Measurements from ENCODE around the gene ABI2. TPM values are rescaled to one million over a fixed set of nuclear protein-coding genes. Genes with fewer than 3 reads are reported as not detected.
"Not testable (repeated sequence)": the region's sequence is repeated elsewhere in the genome, so short reads cannot be mapped to it uniquely, and the experiment has no call there.

ABI2 gene
- total and polyA plus RNA-seq, 4 donors = 69.0 to 139 (median 106) TPM

DNA sequence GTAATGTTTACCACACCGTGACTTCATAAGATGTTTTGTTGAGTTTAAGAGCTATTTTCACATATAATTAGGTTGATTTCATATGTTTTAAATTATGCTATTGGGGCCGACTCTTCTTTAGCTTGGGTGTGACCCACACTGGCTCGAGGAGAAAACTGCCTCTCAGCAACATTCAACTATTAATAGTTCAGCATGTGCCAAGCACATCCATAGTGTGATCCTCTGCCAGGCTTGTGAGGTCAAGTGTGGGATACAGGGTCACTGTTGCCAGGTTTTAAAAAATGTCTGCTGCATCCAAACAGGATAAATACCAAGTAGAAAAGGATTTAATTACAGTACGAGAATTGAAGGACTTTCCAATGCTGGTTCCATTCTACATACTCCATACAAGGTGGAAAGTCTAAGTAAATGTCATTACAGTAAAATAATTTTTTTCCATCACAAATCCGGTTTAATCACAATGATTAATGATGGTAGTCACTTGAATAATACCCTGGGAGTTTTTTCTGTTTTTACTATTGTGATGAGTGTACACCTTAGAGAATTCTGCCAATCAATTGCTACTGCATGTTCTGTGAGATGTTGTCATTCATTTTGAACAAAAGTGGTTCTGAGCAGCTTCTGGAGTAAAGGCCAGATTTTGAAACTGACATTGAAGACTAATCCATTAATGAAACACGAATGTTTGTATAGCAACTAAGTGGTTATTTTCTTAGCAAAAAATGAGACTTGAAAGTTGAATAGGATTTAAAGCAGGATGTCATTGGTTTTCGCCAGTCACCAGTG lies 84.5 kb downstream of the ABI2 start:
- DNase-seq (ENCODE audit: low read depth in 4 of 6, low spot score in 6 of 6) = no peak
- no peaks in the 10 kb centered on the region for H3K27me3 ChIP-seq (ENCODE audit: control insufficient read depth, insufficient read depth, low read length)
- no peak overlapping the region for H3K27ac ChIP-seq (ENCODE audit: low read depth, low read length)
- H3K9me3 ChIP-seq (ENCODE audit: control insufficient read depth, insufficient read depth, low read length) = no peaks in the 10 kb centered on the region
- H3K4me1 ChIP-seq (ENCODE audit: control insufficient read depth, insufficient read depth, low read length) = no peaks in the 10 kb centered on the region
- WGBS (ENCODE audit: insufficient coverage) = no CpG with 5 or more reads among the region's 7 CpGs
- H3K4me3 ChIP-seq (ENCODE audit: low read depth, low read length) = no peak overlapping the region
- H3K36me3 ChIP-seq (ENCODE audit: control insufficient read depth, insufficient read depth, low read length) = peaks cover 19% of the 10 kb centered on the region

DNA sequence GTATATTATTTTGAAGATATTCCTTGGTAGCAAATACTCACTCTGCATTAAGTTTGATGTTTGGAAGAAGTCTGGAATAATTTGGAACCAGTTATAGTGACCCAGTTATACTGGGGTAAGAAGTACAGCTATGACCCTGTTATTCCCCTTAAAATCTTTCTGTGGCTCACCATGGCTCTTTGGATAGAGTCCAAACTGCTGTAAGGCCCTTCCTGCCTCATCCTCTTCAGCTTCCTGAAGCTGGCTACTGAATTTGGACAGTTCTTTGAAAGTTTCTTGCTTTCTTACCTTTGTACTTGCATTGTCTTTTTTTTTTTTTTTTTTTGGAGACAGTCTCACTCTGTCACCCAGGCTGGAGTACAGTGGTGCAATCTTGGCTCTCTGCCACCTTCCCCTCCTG lies 85.6 kb downstream of the ABI2 start:
- Histone ChIP-seq H3K4me3 (ENCODE audit: low read depth, low read length) (no peak overlapping the region), H3K9me3 (ENCODE audit: control insufficient read depth, insufficient read depth, low read length) (no peaks in the 10 kb centered on the region), H3K27me3 (ENCODE audit: control insufficient read depth, insufficient read depth, low read length) (no peaks in the 10 kb centered on the region), H3K36me3 (ENCODE audit: control insufficient read depth, insufficient read depth, low read length) (peaks cover 21% of the 10 kb centered on the region), H3K4me1 (ENCODE audit: control insufficient read depth, insufficient read depth, low read length) (no peaks in the 10 kb centered on the region), H3K27ac (ENCODE audit: low read depth, low read length) (no peak overlapping the region)
- no peak for DNase-seq (ENCODE audit: low read depth in 4 of 6, low spot score in 6 of 6)

DNA sequence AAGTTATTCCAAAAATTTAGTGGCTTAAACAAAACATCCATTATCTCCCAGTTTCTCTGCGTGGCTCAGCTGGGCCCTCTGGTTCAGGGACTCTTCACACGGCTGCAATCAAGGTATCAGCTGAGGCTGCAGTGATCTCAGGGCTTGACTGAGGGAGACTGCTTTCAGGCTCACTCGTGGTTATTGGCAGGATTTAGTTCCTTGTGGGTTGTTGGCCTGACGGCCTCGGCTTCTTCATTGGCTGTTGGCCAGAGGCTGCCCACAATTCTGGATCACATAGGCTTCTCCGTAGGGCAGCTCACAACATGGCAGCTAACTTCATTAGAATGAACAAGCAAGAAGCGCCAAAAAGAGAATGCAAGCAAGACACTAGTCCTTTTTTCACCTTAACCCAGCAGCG lies 90.1 kb downstream of the ABI2 start:
- DNase-seq (ENCODE audit: low read depth in 4 of 6, low spot score in 6 of 6) = no peak
- 67% methylated on average over 5 of the region's 8 CpGs for WGBS (ENCODE audit: insufficient coverage)
- Histone ChIP-seq H3K27ac (ENCODE audit: low read depth, low read length) (no peak overlapping the region), H3K4me1 (ENCODE audit: control insufficient read depth, insufficient read depth, low read length) (no peaks in the 10 kb centered on the region), H3K4me3 (ENCODE audit: low read depth, low read length) (no peak overlapping the region), H3K9me3 (ENCODE audit: control insufficient read depth, insufficient read depth, low read length) (no peaks in the 10 kb centered on the region), H3K36me3 (ENCODE audit: control insufficient read depth, insufficient read depth, low read length) (peaks cover 44% of the 10 kb centered on the region), H3K27me3 (ENCODE audit: control insufficient read depth, insufficient read depth, low read length) (no peaks in the 10 kb centered on the region)

DNA sequence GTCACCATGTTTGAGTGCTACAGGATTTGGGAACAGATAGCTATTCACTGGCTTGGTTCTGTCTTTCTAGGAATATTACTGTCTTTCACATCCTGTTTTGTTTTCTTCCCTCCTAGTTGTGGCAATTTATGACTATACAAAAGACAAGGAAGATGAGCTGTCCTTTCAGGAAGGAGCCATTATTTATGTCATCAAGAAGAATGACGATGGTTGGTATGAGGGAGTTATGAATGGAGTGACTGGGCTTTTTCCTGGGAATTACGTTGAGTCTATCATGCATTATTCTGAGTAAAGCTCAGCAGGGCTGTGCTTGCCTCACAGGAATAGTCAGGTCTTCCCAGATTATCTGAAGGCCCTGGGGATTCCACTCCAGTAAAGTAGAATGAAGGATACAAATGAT lies 98.9 kb downstream of the ABI2 start:
- Histone ChIP-seq H3K4me3 (ENCODE audit: low read depth, low read length) (no peak overlapping the region), H3K27me3 (ENCODE audit: control insufficient read depth, insufficient read depth, low read length) (no peaks in the 10 kb centered on the region), H3K9me3 (ENCODE audit: control insufficient read depth, insufficient read depth, low read length) (no peaks in the 10 kb centered on the region), H3K4me1 (ENCODE audit: control insufficient read depth, insufficient read depth, low read length) (no peaks in the 10 kb centered on the region), H3K27ac (ENCODE audit: low read depth, low read length) (no peak overlapping the region), H3K36me3 (ENCODE audit: control insufficient read depth, insufficient read depth, low read length) (peaks cover 9% of the 10 kb centered on the region)
- WGBS (ENCODE audit: insufficient coverage) = 78% methylated on average over 1 of the region's 2 CpGs
- no peak for DNase-seq (ENCODE audit: low read depth in 4 of 6, low spot score in 6 of 6)

DNA sequence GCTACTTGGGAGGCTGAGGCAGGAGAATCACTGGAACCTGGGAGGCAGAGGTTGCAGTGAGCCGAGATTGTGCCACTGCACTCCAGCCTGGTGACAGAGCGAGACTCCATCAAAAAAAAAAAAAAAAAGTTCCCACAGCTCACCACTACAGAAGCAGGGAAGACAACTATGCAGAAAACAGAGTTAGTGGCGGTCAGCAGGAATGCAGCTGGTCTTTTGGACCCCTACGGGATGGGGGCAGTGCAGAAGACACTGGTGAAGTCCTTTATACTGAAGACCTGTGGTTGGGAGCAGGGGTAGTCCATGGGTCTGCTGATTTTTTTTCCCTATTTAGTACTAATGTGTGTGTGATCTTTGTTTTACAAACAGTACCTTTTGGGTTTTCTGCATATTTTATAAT lies 101.4 kb downstream of the ABI2 start:
- H3K9me3 ChIP-seq (ENCODE audit: control insufficient read depth, insufficient read depth, low read length); H3K27ac ChIP-seq (ENCODE audit: low read depth, low read length); H3K4me3 ChIP-seq (ENCODE audit: low read depth, low read length); DNase-seq (ENCODE audit: low read depth in 4 of 6, low spot score in 6 of 6); H3K36me3 ChIP-seq (ENCODE audit: control insufficient read depth, insufficient read depth, low read length); H3K27me3 ChIP-seq (ENCODE audit: control insufficient read depth, insufficient read depth, low read length); H3K4me1 ChIP-seq (ENCODE audit: control insufficient read depth, insufficient read depth, low read length): not testable (repeated sequence)
- WGBS (ENCODE audit: insufficient coverage) = 100% methylated on average over 1 of the region's 4 CpGs

DNA sequence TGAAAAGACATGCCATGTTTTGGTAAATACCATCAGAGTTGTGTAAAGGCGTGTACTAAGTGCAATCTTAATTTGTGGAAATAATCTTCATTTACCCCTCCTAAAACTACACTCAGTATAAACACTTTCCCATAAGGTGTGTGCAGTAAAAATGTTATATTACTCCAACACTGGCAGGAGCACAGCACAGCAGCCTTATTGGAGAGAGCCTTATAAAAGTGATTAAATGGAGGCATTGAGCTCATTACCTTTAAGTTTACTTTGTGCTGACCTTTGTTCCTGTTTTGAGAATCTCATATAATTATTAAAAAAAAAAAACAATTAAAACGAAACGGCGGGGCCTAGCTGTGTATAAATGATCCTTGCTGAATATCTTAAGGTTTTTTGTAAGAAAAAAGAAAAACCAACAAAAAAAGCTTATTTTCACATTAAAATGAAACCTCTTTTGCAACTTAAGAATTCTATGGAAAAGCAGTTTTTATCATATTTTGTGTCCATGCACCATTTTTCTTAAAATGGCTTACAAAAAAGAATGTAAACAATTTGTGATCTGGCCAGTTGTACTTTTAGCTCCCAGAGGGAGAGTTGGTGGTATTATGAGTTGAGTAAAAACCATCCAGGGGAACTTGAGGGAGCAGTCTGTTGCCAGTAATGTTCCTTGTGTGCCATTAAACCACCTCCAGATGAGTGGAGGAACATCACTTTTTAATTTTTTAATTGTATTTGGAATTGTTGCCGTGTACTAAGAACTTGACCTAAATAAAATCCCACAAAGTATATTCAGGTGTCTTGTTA lies 103.4 kb downstream of the ABI2 start:
- Histone ChIP-seq H3K36me3 (ENCODE audit: control insufficient read depth, insufficient read depth, low read length) (peaks cover 3% of the 10 kb centered on the region), H3K9me3 (ENCODE audit: control insufficient read depth, insufficient read depth, low read length) (no peaks in the 10 kb centered on the region), H3K27me3 (ENCODE audit: control insufficient read depth, insufficient read depth, low read length) (no peaks in the 10 kb centered on the region), H3K27ac (ENCODE audit: low read depth, low read length) (no peak overlapping the region), H3K4me1 (ENCODE audit: control insufficient read depth, insufficient read depth, low read length) (no peaks in the 10 kb centered on the region), H3K4me3 (ENCODE audit: low read depth, low read length) (no peak overlapping the region)
- peak in 1 of 6 donors; percentile 25 for DNase-seq (ENCODE audit: low read depth in 4 of 6, low spot score in 6 of 6)
- no CpG with 5 or more reads among the region's 5 CpGs for WGBS (ENCODE audit: insufficient coverage)

DNA sequence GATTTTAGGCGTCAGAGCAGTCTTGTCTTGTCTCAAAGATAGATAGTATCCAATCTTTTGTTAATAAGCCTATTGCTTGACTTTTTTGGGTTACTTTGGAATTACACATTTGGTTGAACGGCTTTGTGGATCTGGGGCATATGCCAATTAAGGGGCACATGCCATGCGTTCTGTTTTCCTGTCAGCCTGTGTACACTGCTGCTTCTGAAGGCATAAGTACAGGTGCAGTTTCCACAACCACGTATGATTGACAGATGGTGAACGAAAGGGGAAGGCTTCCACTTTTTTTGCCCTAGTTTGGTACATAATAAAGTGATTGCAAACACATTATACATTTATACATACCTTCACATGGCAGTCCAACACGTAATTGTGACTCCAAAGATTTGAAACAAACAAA lies 104.6 kb downstream of the ABI2 start:
- no peaks in the 10 kb centered on the region for H3K27me3 ChIP-seq (ENCODE audit: control insufficient read depth, insufficient read depth, low read length)
- peaks cover 3% of the 10 kb centered on the region for H3K36me3 ChIP-seq (ENCODE audit: control insufficient read depth, insufficient read depth, low read length)
- no peak overlapping the region for H3K4me3 ChIP-seq (ENCODE audit: low read depth, low read length)
- no peak for DNase-seq (ENCODE audit: low read depth in 4 of 6, low spot score in 6 of 6)
- H3K4me1 ChIP-seq (ENCODE audit: control insufficient read depth, insufficient read depth, low read length) = no peaks in the 10 kb centered on the region
- H3K9me3 ChIP-seq (ENCODE audit: control insufficient read depth, insufficient read depth, low read length) = no peaks in the 10 kb centered on the region
- no peak overlapping the region for H3K27ac ChIP-seq (ENCODE audit: low read depth, low read length)
- 76% methylated on average over 3 of the region's 6 CpGs for WGBS (ENCODE audit: insufficient coverage)

DNA sequence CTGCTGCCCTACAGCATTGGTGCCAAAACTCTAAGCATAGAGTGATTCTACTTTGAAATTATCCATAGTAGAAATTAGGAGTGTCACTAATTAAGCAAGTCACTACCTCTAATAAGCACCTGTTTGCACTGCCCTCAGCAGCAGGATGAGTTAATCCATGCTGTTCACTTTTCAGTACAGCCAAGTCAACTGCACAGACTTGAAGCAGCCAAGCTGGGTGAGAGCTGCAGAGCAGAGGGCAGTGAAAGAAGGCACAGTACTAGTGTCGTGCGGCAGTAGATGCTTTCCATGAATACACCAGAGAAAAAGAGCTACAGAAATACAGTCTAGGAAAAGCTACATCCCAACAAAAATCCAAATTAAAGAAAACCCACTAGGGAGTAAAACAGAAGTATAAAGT lies 108.3 kb downstream of the ABI2 start:
- DNase-seq (ENCODE audit: low read depth in 4 of 6, low spot score in 6 of 6) = no peak
- Histone ChIP-seq H3K27ac (ENCODE audit: low read depth, low read length) (no peak overlapping the region), H3K36me3 (ENCODE audit: control insufficient read depth, insufficient read depth, low read length) (peaks cover 19% of the 10 kb centered on the region)

DNA sequence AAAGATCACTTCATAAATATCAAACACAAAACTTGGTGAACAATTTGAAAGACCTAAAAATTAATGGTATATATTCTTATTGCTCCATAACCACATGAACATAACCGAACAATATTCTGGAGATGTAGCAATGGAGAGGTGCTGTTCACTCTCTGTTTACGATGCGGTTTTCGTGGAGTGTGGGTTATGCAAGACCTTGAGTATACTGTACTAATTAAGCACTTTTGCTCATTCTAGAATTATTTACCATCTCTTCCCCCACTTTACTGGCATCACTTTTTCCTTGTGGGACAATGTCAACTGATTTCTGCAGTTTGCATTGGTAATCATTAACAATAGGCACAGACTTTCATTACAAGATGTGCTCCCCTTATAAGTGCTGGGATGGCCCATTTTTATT lies 109.3 kb downstream of the ABI2 start:
- H3K9me3 ChIP-seq (ENCODE audit: control insufficient read depth, insufficient read depth, low read length) = no peaks in the 10 kb centered on the region
- H3K36me3 ChIP-seq (ENCODE audit: control insufficient read depth, insufficient read depth, low read length) = peaks cover 21% of the 10 kb centered on the region
- H3K4me3 ChIP-seq (ENCODE audit: low read depth, low read length) = no peak overlapping the region
- DNase-seq (ENCODE audit: low read depth in 4 of 6, low spot score in 6 of 6) = no peak
- no peaks in the 10 kb centered on the region for H3K27me3 ChIP-seq (ENCODE audit: control insufficient read depth, insufficient read depth, low read length)
- H3K4me1 ChIP-seq (ENCODE audit: control insufficient read depth, insufficient read depth, low read length) = peaks cover 7% of the 10 kb centered on the region
- WGBS (ENCODE audit: insufficient coverage) = no CpG with 5 or more reads among the region's 4 CpGs
- H3K27ac ChIP-seq (ENCODE audit: low read depth, low read length) = no peak overlapping the region

More for the DNA sequence above, 108.3 kb downstream of the ABI2 start:
- no CpG with 5 or more reads among the region's 2 CpGs for WGBS (ENCODE audit: insufficient coverage)
- Histone ChIP-seq H3K9me3 (ENCODE audit: control insufficient read depth, insufficient read depth, low read length) (no peaks in the 10 kb centered on the region), H3K27me3 (ENCODE audit: control insufficient read depth, insufficient read depth, low read length) (no peaks in the 10 kb centered on the region), H3K4me3 (ENCODE audit: low read depth, low read length) (no peak overlapping the region), H3K4me1 (ENCODE audit: control insufficient read depth, insufficient read depth, low read length) (peaks cover 7% of the 10 kb centered on the region)

DNA sequence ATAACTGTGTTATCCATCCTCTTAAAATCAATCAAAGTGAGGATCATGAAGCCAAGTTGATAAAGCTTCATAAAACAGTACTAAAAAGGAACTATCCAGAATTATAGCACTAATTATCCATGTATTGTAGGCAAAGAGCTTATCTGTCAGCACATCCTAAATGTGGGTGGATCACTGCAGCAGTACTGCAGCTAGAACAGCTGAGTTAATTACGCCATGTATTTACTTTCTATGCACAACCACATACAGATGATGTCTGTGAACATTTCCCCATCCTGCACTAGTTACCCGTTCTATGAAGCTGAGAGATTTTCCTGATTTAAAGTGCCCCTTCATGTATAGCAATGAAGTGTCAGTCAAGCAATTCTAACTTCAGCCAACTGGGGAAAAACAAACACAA lies 110.3 kb downstream of the ABI2 start:
- Histone ChIP-seq H3K27me3 (ENCODE audit: control insufficient read depth, insufficient read depth, low read length) (no peaks in the 10 kb centered on the region), H3K27ac (ENCODE audit: low read depth, low read length) (no peak overlapping the region), H3K36me3 (ENCODE audit: control insufficient read depth, insufficient read depth, low read length) (peaks cover 22% of the 10 kb centered on the region), H3K9me3 (ENCODE audit: control insufficient read depth, insufficient read depth, low read length) (no peaks in the 10 kb centered on the region), H3K4me3 (ENCODE audit: low read depth, low read length) (no peak overlapping the region), H3K4me1 (ENCODE audit: control insufficient read depth, insufficient read depth, low read length) (peaks cover 7% of the 10 kb centered on the region)
- peak in 1 of 6 donors; percentile 35 for DNase-seq (ENCODE audit: low read depth in 4 of 6, low spot score in 6 of 6)
- whole genome bisulfite sequencing (ENCODE audit: insufficient coverage) = 58% methylated on average over 2 of the region's 2 CpGs

Data from spinal cord (tissue), 10 donors.